LNCAP (cell line): ENCODE data around the gene FASTKD1.

Experiments
- CTCF ChIP-seq: fragments of 450-650 bp; IDR thresholded peaks from 2 replicates; pipeline ENCODE4 v1.5.1; 2017; ENCODE audit warnings: mild to moderate bottlenecking

Gene FASTKD1

GRCh38 chr2:169573160-169573973 lies at the start of gene FASTKD1:
Gene FASTKD1 (minus strand): TSS chr2:169573865. CDS start chr2:169572029, 1,836 bp downstream.
- no peak for TF ChIP-seq CTCF

- no peak for TF ChIP-seq CTCF
Measured at GRCh38 chr2:169623235-169623634, 49.6 kb upstream of the FASTKD1 start.

- no peak for TF ChIP-seq CTCF
Measured at GRCh38 chr2:169620509-169620908, 46.8 kb upstream of the FASTKD1 start.

- TF ChIP-seq CTCF = no peak
Measured at GRCh38 chr2:169619946-169620345, 46.3 kb upstream of the FASTKD1 start.

- TF ChIP-seq CTCF = no peak
Measured at GRCh38 chr2:169613876-169614275, 40.2 kb upstream of the FASTKD1 start.

GRCh38 chr2:169609264-169609663 lies 35.6 kb upstream of the FASTKD1 start:
- no peak for TF ChIP-seq CTCF

- TF ChIP-seq CTCF = no peak
Measured at GRCh38 chr2:169599568-169599967, 25.9 kb upstream of the FASTKD1 start.
